Gastrocnemius medialis (tissue), 4 donors: Measurements from ENCODE around the gene ZNF620. TPM values are rescaled to one million over a fixed set of nuclear protein-coding genes. Genes with fewer than 3 reads are reported as not detected.

ENCODE experiments used
- ATAC-seq, 2 donors: fragments of 150-250 bp; one replicate each; pipeline ENCODE4 v1.9.1; 2016
- DNase-seq, 2 donors: peaks; one replicate each; pipeline ENCODE4 v3.0.0-alpha.2; 2019
- H3K27ac ChIP-seq, 4 donors: fragments of 200-600 bp; sonication (generic); 1 replicate in 1 of 4; 2 replicates in 3 of 4; pipeline ENCODE4 v1.5.1; 2016 to 2018; ENCODE audit warnings: mild to moderate bottlenecking in 2 of 4, moderate library complexity in 1 of 4
- H3K27me3 ChIP-seq, 3 donors: fragments of 200-600 bp; sonication (generic) in 2 of 3; 1 replicate in 1 of 3; 2 replicates in 2 of 3; pipeline versions ENCODE4 v1.5.1 to v1.6.0; 2016 to 2019; ENCODE audit warnings: mild to moderate bottlenecking in 1 of 3, moderate library complexity in 1 of 3
- H3K36me3 ChIP-seq, 2 donors: fragments of 200-600 bp; sonication (generic) in 1 of 2; one replicate each; pipeline ENCODE4 v1.5.1; 2017 to 2018
- H3K4me1 ChIP-seq, 2 donors: fragments of 200-600 bp; sonication (generic) in 1 of 2; one replicate each; pipeline ENCODE4 v1.5.1; 2016 to 2017; ENCODE audit warnings: mild to moderate bottlenecking in 2 of 2
- H3K4me3 ChIP-seq, 4 donors: fragments of 200-600 bp; sonication (generic) in 3 of 4; 1 replicate in 1 of 4; 2 replicates in 3 of 4; pipeline ENCODE4 v1.5.1; 2016 to 2019; ENCODE audit warnings: mild to moderate bottlenecking in 2 of 4
- H3K9me3 ChIP-seq, 3 donors: fragments of 200-600 bp; sonication (generic) in 2 of 3; 1 replicate in 1 of 3; 2 replicates in 2 of 3; pipeline ENCODE4 v1.5.1; 2016 to 2019
- POLR2A ChIP-seq, 2 donors: fragments of 450-650 bp; IDR thresholded peaks; one replicate each; pipeline ENCODE4 v1.6.1; 2017; ENCODE audit warnings: antibody characterized with exemption in 2 of 2, mild to moderate bottlenecking in 2 of 2, moderate library complexity in 2 of 2
- in situ Hi-C, 4 donors: fragments of 200-750 bp; cut with MboI; loops; one replicate each; pipeline versions ENCODE4 v1.15.0 to v1.8.0; 2017; ENCODE audit warnings: low sequenced_read_pairs in 4 of 4
- intact Hi-C: fragments of 100-400 bp; cut with DNase I; formaldehyde crosslinking; loops from one replicate; pipeline ENCODE4 v1.15.1; 2023; ENCODE audit warnings: low total_unique reads
- total RNA-seq, 4 donors: library from RNA; depleted of rRNA; stranded (reverse); fragments of >200 nt; gene quantifications; one replicate each; pipeline versions ENCODE4 v1.1.0 to v1.2.3, GENCODE V29; 2016
- TF ChIP-seq, protein P1 (sequence below), 5 experiments: fragments of 450-650 bp in 3 of 5; fragments of 200-600 bp in 2 of 5; sonication (generic) in 2 of 5; IDR thresholded peaks in 4 of 5; conservative IDR thresholded peaks in 1 of 5; 1 replicate in 4 of 5; 2 replicates in 1 of 5; pipeline ENCODE4 v1.5.1; 2016 to 2019; ENCODE audit warnings: antibody characterized with exemption in 5 of 5, mild to moderate bottlenecking in 3 of 5, moderate library complexity in 3 of 5

The ZNF620 gene
- total RNA-seq, 4 donors from 2014 or later, result 0.33 to 4.2 (median 1.9) TPM

DNA sequence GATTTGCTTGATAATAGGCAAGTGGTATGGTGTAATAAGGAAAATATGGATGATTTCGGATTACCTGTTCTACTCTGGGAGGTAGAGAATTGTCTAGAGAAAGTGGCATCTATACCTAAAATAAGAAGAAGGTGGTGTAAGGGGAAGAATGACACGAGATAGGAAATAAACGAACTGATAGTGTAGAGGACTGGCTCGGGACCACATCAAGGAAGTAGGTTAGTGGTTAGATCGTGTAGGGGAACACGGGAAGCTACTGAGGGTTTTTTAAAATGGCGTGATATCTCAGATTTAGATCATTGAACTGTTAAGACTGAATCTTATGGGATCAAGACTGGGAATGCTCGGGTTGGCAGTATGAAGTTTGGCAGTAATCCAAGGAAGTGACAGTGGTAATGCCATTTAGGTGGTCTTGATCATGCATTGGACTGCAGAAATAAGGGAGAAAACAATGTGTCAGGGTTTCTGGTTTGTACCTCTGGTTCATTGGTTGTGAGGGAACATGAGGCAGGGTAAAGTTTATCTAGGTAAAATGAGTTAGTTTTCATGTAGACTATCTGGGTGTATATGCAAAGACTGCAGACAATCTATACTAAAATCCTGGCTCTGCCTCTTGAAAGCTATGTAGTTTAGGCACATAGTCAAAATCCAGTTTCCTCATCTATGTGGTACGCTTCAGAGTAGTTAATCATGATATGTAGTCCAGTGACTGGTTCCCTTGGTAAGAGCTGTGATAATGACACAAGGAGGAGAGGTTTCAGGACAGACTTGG is 41.3 kb upstream of the ZNF620 start:
- TF ChIP-seq, protein P1, sequence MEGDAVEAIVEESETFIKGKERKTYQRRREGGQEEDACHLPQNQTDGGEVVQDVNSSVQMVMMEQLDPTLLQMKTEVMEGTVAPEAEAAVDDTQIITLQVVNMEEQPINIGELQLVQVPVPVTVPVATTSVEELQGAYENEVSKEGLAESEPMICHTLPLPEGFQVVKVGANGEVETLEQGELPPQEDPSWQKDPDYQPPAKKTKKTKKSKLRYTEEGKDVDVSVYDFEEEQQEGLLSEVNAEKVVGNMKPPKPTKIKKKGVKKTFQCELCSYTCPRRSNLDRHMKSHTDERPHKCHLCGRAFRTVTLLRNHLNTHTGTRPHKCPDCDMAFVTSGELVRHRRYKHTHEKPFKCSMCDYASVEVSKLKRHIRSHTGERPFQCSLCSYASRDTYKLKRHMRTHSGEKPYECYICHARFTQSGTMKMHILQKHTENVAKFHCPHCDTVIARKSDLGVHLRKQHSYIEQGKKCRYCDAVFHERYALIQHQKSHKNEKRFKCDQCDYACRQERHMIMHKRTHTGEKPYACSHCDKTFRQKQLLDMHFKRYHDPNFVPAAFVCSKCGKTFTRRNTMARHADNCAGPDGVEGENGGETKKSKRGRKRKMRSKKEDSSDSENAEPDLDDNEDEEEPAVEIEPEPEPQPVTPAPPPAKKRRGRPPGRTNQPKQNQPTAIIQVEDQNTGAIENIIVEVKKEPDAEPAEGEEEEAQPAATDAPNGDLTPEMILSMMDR (IDR thresholded peaks at IDR 0.05 in 4 of 5, conservative IDR thresholded peaks at IDR 0.05 in 1 of 5), result no peak
- TF ChIP-seq POLR2A (IDR thresholded peaks at IDR 0.05), result no peak
- DNase-seq (no peak), ATAC-seq (no peak)
- Histone ChIP-seq H3K27ac (no peak overlapping the region), H3K27me3 (no peaks in the 10 kb centered on the region), H3K36me3 (peaks cover 0 to 60% of the 10 kb centered on the region in 2 donors), H3K4me3 (no peak overlapping the region), H3K4me1 (no peaks in the 10 kb centered on the region), H3K9me3 (no peaks in the 10 kb centered on the region)
- in situ Hi-C loops (loop anchor here in 2 of 4 donors (10.0 to 25.0 kb wide), 3 partner anchors 60 to 1277 kb away; partner anchors contain the start of genes SLC25A38 (in 1 of the 2), XIRP1 (in 1 of the 2) and ZNF621 (in 1 of the 2)), intact Hi-C loops (no loop called here)

DNA sequence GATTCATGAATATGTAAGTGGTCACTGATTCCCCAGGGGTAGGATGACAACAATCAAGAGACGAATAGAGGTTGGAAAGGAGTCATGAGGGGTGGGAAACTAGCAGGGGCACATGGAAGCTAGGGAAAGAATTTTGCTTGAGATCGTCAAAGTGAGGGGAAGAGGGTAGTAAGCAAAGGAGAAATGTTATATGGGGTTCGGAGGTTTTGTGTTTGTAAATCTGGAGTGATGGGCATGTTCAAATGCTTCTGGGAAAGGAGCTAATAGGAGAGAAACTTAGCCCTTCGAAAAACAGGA is 40.8 kb upstream of the ZNF620 start:
- no peak for DNase-seq
- H3K4me3 ChIP-seq, result no peak overlapping the region
- in situ Hi-C loops (loop anchor here in 2 of 4 donors (10.0 to 25.0 kb wide), 3 partner anchors 60 to 1278 kb away; partner anchors contain the start of genes SLC25A38 (in 1 of the 2), XIRP1 (in 1 of the 2) and ZNF621 (in 1 of the 2)), intact Hi-C loops (no loop called here)
- no peak overlapping the region for H3K27ac ChIP-seq
- ATAC-seq, result no peak
- H3K27me3 ChIP-seq, result no peaks in the 10 kb centered on the region
- no peak for TF ChIP-seq POLR2A (IDR thresholded peaks at IDR 0.05)
- TF ChIP-seq, protein P1 (IDR thresholded peaks at IDR 0.05 in 4 of 5, conservative IDR thresholded peaks at IDR 0.05 in 1 of 5), result no peak
- H3K9me3 ChIP-seq, result no peaks in the 10 kb centered on the region
- no peaks in the 10 kb centered on the region for H3K4me1 ChIP-seq
- peaks cover 0 to 54% of the 10 kb centered on the region in 2 donors for H3K36me3 ChIP-seq

DNA sequence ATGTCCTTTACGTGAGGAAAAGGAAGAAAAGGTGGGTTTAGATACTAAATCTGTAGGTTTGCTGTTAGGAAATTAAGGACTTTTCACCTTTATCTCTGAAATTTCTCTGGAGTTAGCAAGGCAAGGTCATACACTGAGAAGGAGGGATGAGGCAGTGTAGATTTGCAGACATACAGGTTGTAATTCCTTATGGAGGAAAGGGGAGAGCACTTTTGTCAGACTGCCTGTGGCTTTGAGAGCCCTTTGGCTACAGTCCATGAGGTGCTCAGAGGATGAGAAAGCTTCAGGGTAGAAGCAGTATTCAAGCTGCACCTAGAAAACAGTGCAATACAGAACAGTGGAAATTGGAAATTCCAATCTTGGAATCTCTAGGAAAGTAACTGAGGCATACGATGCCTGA is 40.4 kb upstream of the ZNF620 start:
- TF ChIP-seq, protein P1 (IDR thresholded peaks at IDR 0.05 in 4 of 5, conservative IDR thresholded peaks at IDR 0.05 in 1 of 5), result no peak
- TF ChIP-seq POLR2A (IDR thresholded peaks at IDR 0.05), result no peak
- in situ Hi-C loops, result loop anchor here in 2 of 4 donors (10.0 to 25.0 kb wide), 3 partner anchors 59 to 1278 kb away; partner anchors contain the start of genes SLC25A38 (in 1 of the 2), XIRP1 (in 1 of the 2) and ZNF621 (in 1 of the 2)
- DNase-seq (no peak), ATAC-seq (no peak)
- intact Hi-C loops, result no loop called here
- no peak overlapping the region for H3K27ac ChIP-seq
- no peaks in the 10 kb centered on the region for H3K27me3 ChIP-seq
- peaks cover 0 to 50% of the 10 kb centered on the region in 2 donors for H3K36me3 ChIP-seq
- H3K4me1 ChIP-seq, result no peaks in the 10 kb centered on the region
- no peaks in the 10 kb centered on the region for H3K9me3 ChIP-seq
- H3K4me3 ChIP-seq, result no peak overlapping the region

DNA sequence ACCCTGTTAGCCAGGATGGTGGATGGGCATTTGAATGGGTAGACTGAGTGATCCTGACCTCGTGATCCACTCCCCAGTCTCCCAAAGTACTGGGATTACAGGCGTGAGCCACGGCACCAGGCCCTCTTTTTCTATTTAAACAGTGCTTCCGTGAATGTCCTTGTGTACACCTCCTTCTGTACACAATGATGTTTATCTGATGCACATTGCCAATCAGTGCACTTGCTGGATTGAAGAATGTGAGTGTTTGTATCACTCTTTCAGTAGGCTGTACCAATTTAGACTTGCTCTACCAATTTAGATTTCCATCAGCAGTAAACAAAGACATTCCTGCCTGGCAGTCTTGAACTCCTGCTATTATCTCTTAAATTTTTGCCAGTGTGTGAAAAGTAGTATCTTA is 37.8 kb upstream of the ZNF620 start:
- no peaks in the 10 kb centered on the region for H3K4me1 ChIP-seq
- intact Hi-C loops, result no loop called here
- peaks cover 0 to 25% of the 10 kb centered on the region in 2 donors for H3K36me3 ChIP-seq
- ATAC-seq (no peak), DNase-seq (no peak)
- in situ Hi-C loops, result loop anchor here in 2 of 4 donors (10.0 to 25.0 kb wide), 3 partner anchors 57 to 1281 kb away; partner anchors contain the start of genes SLC25A38 (in 1 of the 2), XIRP1 (in 1 of the 2) and ZNF621 (in 1 of the 2)
- no peaks in the 10 kb centered on the region for H3K9me3 ChIP-seq
- H3K27ac ChIP-seq, result no peak overlapping the region
- no peaks in the 10 kb centered on the region for H3K27me3 ChIP-seq
- H3K4me3 ChIP-seq, result no peak overlapping the region
- TF ChIP-seq, protein P1 (IDR thresholded peaks at IDR 0.05 in 4 of 5, conservative IDR thresholded peaks at IDR 0.05 in 1 of 5), result no peak
- no peak for TF ChIP-seq POLR2A (IDR thresholded peaks at IDR 0.05)
